GM23338 (cell line): ENCODE measurements around the gene LMF1.

ENCODE experiments used
- CREB1 ChIP-seq: fragments of 250-450 bp; sonication (Bioruptor Pico); IDR thresholded peaks from 2 replicates; pipeline ENCODE4 v1.5.0; 2020; ENCODE audit warnings: low read depth, mild to moderate bottlenecking, moderate library complexity
- CTCF ChIP-seq, 2 experiments: fragments of 200-600 bp in 1 of 2; sonication (generic) in 1 of 2; conservative IDR thresholded peaks; 2 replicates each; pipeline versions ENCODE4 v1.5.1 to v1.6.1; 2016 to 2017; ENCODE audit warnings: antibody characterized with exemption in 2 of 2, low read depth in 2 of 2, mild to moderate bottlenecking in 2 of 2, moderate library complexity in 1 of 2
- ETS1 ChIP-seq: IDR thresholded peaks from 2 replicates; pipeline ENCODE4 v1.6.1; 2016; ENCODE audit warnings: antibody characterized with exemption
- EZH2 ChIP-seq: fragments of 200-600 bp; sonication (generic); IDR thresholded peaks from one replicate; pipeline ENCODE4 v1.8.0; 2017; ENCODE audit warnings: antibody characterized with exemption, mild to moderate bottlenecking, low read depth; ENCODE audit not compliant: unreplicated experiment
- EZH2phosphoT487 ChIP-seq: fragments of 200-600 bp; sonication (generic); IDR thresholded peaks from one replicate; pipeline ENCODE4 v1.8.1; 2018; ENCODE audit warnings: antibody characterized with exemption; ENCODE audit not compliant: unreplicated experiment
- JUNB ChIP-seq: IDR thresholded peaks from one replicate; pipeline ENCODE4 v1.6.1; 2016; ENCODE audit warnings: antibody characterized with exemption; ENCODE audit not compliant: unreplicated experiment
- NANOG ChIP-seq: IDR thresholded peaks from 2 replicates; pipeline ENCODE4 v1.6.1; 2016; ENCODE audit warnings: antibody characterized with exemption, borderline replicate concordance
- POLR2AphosphoS5 ChIP-seq: IDR thresholded peaks from 2 replicates; pipeline ENCODE4 v1.6.1; 2016; ENCODE audit warnings: antibody characterized with exemption, low read depth
- REST ChIP-seq: IDR thresholded peaks from one replicate; pipeline ENCODE4 v1.6.1; 2018; ENCODE audit warnings: antibody characterized with exemption; ENCODE audit not compliant: unreplicated experiment
- STAT1 ChIP-seq: IDR thresholded peaks from one replicate; pipeline ENCODE4 v1.6.1; 2016; ENCODE audit warnings: antibody characterized with exemption; ENCODE audit not compliant: unreplicated experiment
- ZNF114 ChIP-seq: fragments of 250-450 bp; sonication (Bioruptor Pico); IDR thresholded peaks from 2 replicates; pipeline ENCODE4 v1.5.0; 2020; ENCODE audit warnings: mild to moderate bottlenecking, moderate library complexity
- ZNF331 ChIP-seq: fragments of 250-450 bp; sonication (Bioruptor Pico); IDR thresholded peaks from 2 replicates; pipeline ENCODE4 v1.5.0; 2020; ENCODE audit warnings: low read depth, mild to moderate bottlenecking, moderate library complexity
- TF ChIP-seq, protein P1 (sequence below): fragments of 250-450 bp; sonication (Bioruptor Pico); IDR thresholded peaks from 2 replicates; pipeline ENCODE4 v1.5.0; 2020; ENCODE audit warnings: mild to moderate bottlenecking, moderate library complexity

GRCh38 chr16:995783-996182 is 25.0 kb upstream of the LMF1 start:
- TF ChIP-seq EZH2 (no peak), JUNB (no peak), CTCF (conservative IDR thresholded peaks at IDR 0.05; ENCODE audit: low read depth in 2 of 2) (no peak), POLR2AphosphoS5 (no peak), ETS1 (no peak), EZH2phosphoT487 (no peak), REST (no peak), ZNF114 (no peak), NANOG (no peak), STAT1 (no peak), CREB1 (CRISPR knock-in tag) (no peak), ZNF331 (CRISPR knock-in tag) (no peak)
- TF ChIP-seq, protein P1, sequence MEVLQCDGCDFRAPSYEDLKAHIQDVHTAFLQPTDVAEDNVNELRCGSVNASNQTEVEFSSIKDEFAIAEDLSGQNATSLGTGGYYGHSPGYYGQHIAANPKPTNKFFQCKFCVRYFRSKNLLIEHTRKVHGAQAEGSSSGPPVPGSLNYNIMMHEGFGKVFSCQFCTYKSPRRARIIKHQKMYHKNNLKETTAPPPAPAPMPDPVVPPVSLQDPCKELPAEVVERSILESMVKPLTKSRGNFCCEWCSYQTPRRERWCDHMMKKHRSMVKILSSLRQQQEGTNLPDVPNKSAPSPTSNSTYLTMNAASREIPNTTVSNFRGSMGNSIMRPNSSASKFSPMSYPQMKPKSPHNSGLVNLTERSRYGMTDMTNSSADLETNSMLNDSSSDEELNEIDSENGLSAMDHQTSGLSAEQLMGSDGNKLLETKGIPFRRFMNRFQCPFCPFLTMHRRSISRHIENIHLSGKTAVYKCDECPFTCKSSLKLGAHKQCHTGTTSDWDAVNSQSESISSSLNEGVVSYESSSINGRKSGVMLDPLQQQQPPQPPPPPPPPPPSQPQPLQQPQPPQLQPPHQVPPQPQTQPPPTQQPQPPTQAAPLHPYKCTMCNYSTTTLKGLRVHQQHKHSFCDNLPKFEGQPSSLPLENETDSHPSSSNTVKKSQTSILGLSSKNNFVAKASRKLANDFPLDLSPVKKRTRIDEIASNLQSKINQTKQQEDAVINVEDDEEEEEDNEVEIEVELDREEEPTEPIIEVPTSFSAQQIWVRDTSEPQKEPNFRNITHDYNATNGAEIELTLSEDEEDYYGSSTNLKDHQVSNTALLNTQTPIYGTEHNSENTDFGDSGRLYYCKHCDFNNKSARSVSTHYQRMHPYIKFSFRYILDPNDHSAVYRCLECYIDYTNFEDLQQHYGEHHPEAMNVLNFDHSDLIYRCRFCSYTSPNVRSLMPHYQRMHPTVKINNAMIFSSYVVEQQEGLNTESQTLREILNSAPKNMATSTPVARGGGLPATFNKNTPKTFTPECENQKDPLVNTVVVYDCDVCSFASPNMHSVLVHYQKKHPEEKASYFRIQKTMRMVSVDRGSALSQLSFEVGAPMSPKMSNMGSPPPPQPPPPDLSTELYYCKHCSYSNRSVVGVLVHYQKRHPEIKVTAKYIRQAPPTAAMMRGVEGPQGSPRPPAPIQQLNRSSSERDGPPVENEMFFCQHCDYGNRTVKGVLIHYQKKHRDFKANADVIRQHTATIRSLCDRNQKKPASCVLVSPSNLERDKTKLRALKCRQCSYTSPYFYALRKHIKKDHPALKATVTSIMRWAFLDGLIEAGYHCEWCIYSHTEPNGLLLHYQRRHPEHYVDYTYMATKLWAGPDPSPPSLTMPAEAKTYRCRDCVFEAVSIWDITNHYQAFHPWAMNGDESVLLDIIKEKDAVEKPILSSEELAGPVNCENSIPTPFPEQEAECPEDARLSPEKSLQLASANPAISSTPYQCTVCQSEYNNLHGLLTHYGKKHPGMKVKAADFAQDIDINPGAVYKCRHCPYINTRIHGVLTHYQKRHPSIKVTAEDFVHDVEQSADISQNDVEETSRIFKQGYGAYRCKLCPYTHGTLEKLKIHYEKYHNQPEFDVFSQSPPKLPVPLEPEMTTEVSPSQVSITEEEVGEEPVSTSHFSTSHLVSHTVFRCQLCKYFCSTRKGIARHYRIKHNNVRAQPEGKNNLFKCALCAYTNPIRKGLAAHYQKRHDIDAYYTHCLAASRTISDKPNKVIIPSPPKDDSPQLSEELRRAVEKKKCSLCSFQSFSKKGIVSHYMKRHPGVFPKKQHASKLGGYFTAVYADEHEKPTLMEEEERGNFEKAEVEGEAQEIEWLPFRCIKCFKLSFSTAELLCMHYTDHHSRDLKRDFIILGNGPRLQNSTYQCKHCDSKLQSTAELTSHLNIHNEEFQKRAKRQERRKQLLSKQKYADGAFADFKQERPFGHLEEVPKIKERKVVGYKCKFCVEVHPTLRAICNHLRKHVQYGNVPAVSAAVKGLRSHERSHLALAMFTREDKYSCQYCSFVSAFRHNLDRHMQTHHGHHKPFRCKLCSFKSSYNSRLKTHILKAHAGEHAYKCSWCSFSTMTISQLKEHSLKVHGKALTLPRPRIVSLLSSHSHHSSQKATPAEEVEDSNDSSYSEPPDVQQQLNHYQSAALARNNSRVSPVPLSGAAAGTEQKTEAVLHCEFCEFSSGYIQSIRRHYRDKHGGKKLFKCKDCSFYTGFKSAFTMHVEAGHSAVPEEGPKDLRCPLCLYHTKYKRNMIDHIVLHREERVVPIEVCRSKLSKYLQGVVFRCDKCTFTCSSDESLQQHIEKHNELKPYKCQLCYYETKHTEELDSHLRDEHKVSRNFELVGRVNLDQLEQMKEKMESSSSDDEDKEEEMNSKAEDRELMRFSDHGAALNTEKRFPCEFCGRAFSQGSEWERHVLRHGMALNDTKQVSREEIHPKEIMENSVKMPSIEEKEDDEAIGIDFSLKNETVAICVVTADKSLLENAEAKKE (CRISPR knock-in tag) = no peak
